HFFc6 (cell line): ENCODE measurements around the gene DNER. TPM values are rescaled to one million over a fixed set of nuclear protein-coding genes. Genes with fewer than 3 reads are reported as not detected.
"Not testable (repeated sequence)": the region's sequence is repeated elsewhere in the genome, so short reads cannot be mapped to it uniquely, and the experiment has no call there.

ENCODE experiments used
- DNase-seq: peaks from one replicate; pipeline ENCODE4 v3.0.0-alpha.2; 2018
- H3K27ac Mint-ChIP-seq: 2 replicates; pipeline ENCODE4 v1.8.0; 2020; ENCODE audit warnings: mild to moderate bottlenecking, mixed read lengths
- H3K27me3 Mint-ChIP-seq: 2 replicates; pipeline ENCODE4 v1.8.0; 2021; ENCODE audit warnings: mild to moderate bottlenecking, moderate library complexity, mixed read lengths; ENCODE audit not compliant: insufficient read depth
- H3K36me3 Mint-ChIP-seq: 2 replicates; pipeline ENCODE4 v1.8.0; 2021; ENCODE audit warnings: low read depth, mixed read lengths
- H3K4me1 Mint-ChIP-seq: 2 replicates; pipeline ENCODE4 v1.8.0; 2020; ENCODE audit warnings: low read depth, mixed read lengths
- H3K4me3 Mint-ChIP-seq: 2 replicates; pipeline ENCODE4 v1.8.0; 2020; ENCODE audit warnings: mild to moderate bottlenecking, moderate library complexity, mixed read lengths
- H3K9me3 Mint-ChIP-seq: 2 replicates; pipeline ENCODE4 v1.8.0; 2020; ENCODE audit warnings: mild to moderate bottlenecking, mixed read lengths
- total RNA-seq, 6 experiments: library from RNA; stranded (reverse); fragmentation: NEBNext Ultra II Directional; extraction: Animal tissue kit (Norgen Biotek cat#: 25700); gene quantifications; 2 replicates in 1 of 6; 3 replicates in 5 of 6; pipeline ENCODE4 v1.2.3, GENCODE V29; 2021
- TF ChIP-seq, protein P1 (sequence below): fragments of 200-600 bp; sonication (generic); IDR thresholded peaks from 2 replicates; pipeline ENCODE4 v1.5.0; 2021; ENCODE audit warnings: antibody characterized with exemption, mild to moderate bottlenecking

Gene DNER
- total RNA-seq, 6 experiments from 2014 or later: 0.07 to 3.8 (median 2.7) TPM

DNA sequence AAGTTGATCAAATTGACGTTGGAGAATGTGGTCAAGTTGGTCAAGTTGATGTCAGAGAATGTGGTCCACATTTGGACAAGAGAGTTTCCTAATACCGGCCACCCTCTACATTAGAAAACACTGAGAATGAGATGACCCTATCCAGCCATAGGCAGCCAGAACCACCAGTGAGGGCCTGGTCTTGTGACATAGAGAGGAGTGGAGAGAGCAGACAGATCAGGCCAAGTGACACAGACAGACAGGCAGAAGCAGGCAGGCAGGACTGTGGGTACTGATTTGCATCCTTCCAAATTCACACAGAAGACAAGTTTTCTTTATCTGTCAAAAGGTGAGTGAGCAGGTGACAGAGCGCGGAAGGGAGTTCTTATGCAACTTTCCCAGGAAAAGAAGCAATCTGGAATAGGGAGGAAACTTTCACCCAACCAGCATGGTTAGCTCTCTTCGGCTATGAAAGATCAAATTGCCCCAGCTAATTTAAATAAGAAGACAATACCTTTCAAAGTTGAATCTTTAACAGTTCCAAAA lies 334.2 kb downstream of the DNER start:
- TF ChIP-seq, protein P1, sequence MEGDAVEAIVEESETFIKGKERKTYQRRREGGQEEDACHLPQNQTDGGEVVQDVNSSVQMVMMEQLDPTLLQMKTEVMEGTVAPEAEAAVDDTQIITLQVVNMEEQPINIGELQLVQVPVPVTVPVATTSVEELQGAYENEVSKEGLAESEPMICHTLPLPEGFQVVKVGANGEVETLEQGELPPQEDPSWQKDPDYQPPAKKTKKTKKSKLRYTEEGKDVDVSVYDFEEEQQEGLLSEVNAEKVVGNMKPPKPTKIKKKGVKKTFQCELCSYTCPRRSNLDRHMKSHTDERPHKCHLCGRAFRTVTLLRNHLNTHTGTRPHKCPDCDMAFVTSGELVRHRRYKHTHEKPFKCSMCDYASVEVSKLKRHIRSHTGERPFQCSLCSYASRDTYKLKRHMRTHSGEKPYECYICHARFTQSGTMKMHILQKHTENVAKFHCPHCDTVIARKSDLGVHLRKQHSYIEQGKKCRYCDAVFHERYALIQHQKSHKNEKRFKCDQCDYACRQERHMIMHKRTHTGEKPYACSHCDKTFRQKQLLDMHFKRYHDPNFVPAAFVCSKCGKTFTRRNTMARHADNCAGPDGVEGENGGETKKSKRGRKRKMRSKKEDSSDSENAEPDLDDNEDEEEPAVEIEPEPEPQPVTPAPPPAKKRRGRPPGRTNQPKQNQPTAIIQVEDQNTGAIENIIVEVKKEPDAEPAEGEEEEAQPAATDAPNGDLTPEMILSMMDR: no peak
- no peaks in the 10 kb centered on the region; the same call in 1 of the 2 replicates for H3K4me1 Mint-ChIP-seq
- no peak overlapping the region for H3K4me3 Mint-ChIP-seq
- peaks cover 21% of the 10 kb centered on the region for H3K36me3 Mint-ChIP-seq
- H3K27ac Mint-ChIP-seq: no peak overlapping the region
- H3K9me3 Mint-ChIP-seq: peaks cover 32% of the 10 kb centered on the region
- no peak for DNase-seq
- H3K27me3 Mint-ChIP-seq: peaks cover 10% of the 10 kb centered on the region

DNA sequence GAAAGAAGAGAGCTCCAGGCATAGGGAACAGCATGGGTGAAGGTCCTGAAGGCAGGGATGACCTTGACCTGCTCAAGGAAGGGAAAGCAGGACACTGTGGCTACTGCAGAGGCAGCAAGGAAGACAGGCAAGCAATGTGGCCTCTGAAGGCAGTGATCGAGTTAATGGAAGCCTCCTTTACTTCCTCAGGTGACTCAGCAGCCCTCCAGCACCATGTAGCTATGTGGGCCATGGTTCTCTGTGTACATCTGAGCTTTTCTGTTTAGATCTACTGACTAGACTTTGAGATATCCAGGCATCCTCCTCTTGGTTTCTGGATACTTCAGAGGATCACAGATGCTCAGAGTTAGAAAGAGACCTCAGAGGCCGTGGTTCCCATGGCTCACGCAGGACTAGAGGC lies 336.0 kb downstream of the DNER start:
- Mint-ChIP-seq H3K36me3 (peaks cover 6% of the 10 kb centered on the region), H3K27ac (no peak overlapping the region), H3K4me3 (no peak overlapping the region), H3K4me1 (no peaks in the 10 kb centered on the region; the same call in 1 of the 2 replicates), H3K27me3 (peaks cover 10% of the 10 kb centered on the region), H3K9me3 (peaks cover 14% of the 10 kb centered on the region; the same call in 1 of the 2 replicates)
- TF ChIP-seq, protein P1: no peak
- DNase-seq: no peak

DNA sequence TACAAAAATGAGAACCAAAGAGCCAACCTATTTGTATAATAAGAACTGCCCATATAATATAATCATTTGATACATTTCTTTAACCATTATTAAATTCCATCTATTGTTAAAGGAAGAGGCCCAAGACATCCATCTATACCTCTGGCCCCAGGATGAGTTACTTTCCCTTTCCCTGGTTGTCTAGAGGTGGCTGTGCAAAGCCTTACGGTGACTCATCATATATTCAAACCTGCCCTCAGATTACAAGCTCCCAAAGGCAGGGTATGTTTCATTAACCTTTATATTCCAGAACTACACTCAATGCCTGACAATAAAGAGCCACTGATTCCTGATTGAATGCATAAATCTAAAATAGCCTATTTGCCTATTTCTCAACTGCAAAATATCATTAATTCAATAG lies 337.5 kb downstream of the DNER start:
- Mint-ChIP-seq H3K27me3 (peaks cover 9% of the 10 kb centered on the region), H3K9me3 (peaks cover under 1% of the 10 kb centered on the region; the same call in 1 of the 2 replicates), H3K27ac (no peak overlapping the region), H3K36me3 (no peaks in the 10 kb centered on the region; the same call in 1 of the 2 replicates), H3K4me1 (no peaks in the 10 kb centered on the region; the same call in 1 of the 2 replicates), H3K4me3 (no peak overlapping the region)
- TF ChIP-seq, protein P1: no peak
- no peak for DNase-seq

DNA sequence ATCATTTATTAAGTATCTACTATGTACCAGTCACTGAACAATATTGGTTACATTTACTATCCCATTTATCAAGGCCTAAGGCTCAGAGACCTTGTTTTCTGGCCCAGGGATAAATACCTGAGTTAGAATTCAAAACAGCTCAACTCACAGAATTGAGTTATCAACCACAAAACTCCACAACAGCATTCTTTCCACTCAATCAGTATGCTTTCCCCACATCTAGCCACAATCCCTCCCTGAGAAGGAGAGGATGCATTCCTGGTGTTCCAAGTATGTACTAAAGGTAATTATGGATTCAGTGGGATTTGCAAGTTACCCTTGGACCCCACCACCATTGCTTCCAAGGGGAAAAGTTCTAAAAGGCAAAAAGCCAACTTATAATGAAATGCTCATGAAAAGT lies 339.1 kb downstream of the DNER start:
- Mint-ChIP-seq H3K9me3 (no peaks in the 10 kb centered on the region; the same call in 1 of the 2 replicates), H3K4me1 (peaks cover 9% of the 10 kb centered on the region; the same call in 1 of the 2 replicates), H3K27ac (no peak overlapping the region), H3K4me3 (no peak overlapping the region), H3K27me3 (peaks cover 6% of the 10 kb centered on the region), H3K36me3 (no peaks in the 10 kb centered on the region)
- TF ChIP-seq, protein P1: no peak
- no peak for DNase-seq

DNA sequence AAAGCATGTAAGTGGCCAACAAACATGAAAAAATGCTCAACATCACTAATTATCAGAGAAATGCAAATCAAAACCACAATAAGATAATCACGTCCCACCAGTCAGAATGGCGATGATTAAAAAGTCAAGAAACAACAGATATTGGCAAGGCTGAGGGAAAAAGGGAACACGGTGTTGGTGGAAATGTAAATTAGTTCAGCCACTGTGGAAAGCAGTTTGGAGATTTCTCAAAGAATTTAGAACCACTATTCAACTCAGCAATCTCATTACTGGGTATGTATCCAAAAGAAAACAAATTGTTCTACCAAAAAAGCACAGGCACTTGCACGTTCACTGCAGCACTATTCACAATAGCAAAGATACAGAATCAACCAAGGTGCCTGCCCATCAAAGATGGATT lies 341.0 kb downstream of the DNER start:
- not testable (repeated sequence) for H3K9me3 Mint-ChIP-seq, DNase-seq, H3K36me3 Mint-ChIP-seq, H3K4me3 Mint-ChIP-seq, H3K27me3 Mint-ChIP-seq, H3K4me1 Mint-ChIP-seq, H3K27ac Mint-ChIP-seq

DNA sequence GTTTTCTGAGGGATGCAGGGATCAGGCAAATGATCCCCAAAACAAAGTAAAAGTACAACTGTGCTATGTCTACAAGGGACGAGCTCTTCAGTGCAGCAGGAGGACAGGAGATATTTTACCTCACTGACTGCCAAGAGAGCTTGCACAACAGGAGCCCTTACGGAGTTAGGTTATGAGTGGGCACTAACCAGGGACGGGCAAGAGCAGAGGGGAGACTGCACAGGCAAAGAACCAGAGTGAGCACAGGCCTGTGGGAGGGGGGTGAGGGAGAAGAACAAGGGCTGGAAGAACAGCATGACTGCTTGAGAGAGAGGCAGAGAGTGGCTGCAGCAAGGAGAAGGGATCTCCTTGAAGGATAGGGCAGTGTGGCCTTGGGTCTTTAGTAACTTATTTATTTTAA lies 342.1 kb downstream of the DNER start:
- TF ChIP-seq, protein P1: no peak
- Mint-ChIP-seq H3K36me3 (no peaks in the 10 kb centered on the region; the same call in 1 of the 2 replicates), H3K4me3 (no peak overlapping the region), H3K27ac (no peak overlapping the region), H3K27me3 (peaks cover 3% of the 10 kb centered on the region; the same call in 1 of the 2 replicates), H3K9me3 (peaks cover 8% of the 10 kb centered on the region; the same call in 1 of the 2 replicates), H3K4me1 (peaks cover 10% of the 10 kb centered on the region; the same call in 1 of the 2 replicates)
- DNase-seq: no peak
